Type B pancreatic cell (in vitro differentiated cells): ENCODE measurements around the gene C2orf81. TPM values are rescaled to one million over a fixed set of nuclear protein-coding genes. Genes with fewer than 3 reads are reported as not detected.

Experiments used
- DNase-seq: peaks from one replicate; pipeline ENCODE4 v3.0.0; 2021; ENCODE audit warnings: mixed read lengths; ENCODE audit not compliant: unreplicated experiment; ENCODE audit errors: extremely low spot score
- H3K27ac Mint-ChIP-seq: 2 replicates; pipeline ENCODE4 v1.8.0; 2021; ENCODE audit warnings: mild to moderate bottlenecking, mixed read lengths
- H3K27me3 Mint-ChIP-seq: 2 replicates; pipeline ENCODE4 v1.8.0; 2021; ENCODE audit warnings: mixed read lengths
- H3K36me3 Mint-ChIP-seq: 2 replicates; pipeline ENCODE4 v1.8.0; 2021; ENCODE audit warnings: mixed read lengths
- H3K4me1 Mint-ChIP-seq: one replicate; pipeline ENCODE4 v1.8.0; 2021; ENCODE audit warnings: mixed read lengths; ENCODE audit not compliant: unreplicated experiment
- H3K4me3 Mint-ChIP-seq: 2 replicates; pipeline ENCODE4 v1.8.0; 2021; ENCODE audit warnings: mild to moderate bottlenecking, mixed read lengths
- H3K9me3 Mint-ChIP-seq: 2 replicates; pipeline ENCODE4 v1.8.0; 2021; ENCODE audit warnings: mixed read lengths
- CTCF ChIP-seq: fragments of 200-600 bp; sonication (generic); conservative IDR thresholded peaks from 2 replicates; pipeline ENCODE4 v1.5.0; 2021; ENCODE audit warnings: antibody characterized with exemption, mild to moderate bottlenecking
- total RNA-seq: library from RNA; stranded (reverse); gene quantifications from 2 replicates; pipeline ENCODE4 v1.2.1, GENCODE V29; 2021; ENCODE audit warnings: low replicate concordance

Gene C2orf81
- total RNA-seq, 1 donor from 2014 or later, result 10.4 TPM

GRCh38 chr2:74391580-74392448, 29.6 kb downstream of the C2orf81 start:
- Mint-ChIP-seq H3K27ac (peak overlapping the region; percentile 99), H3K27me3 (no peaks in the 10 kb centered on the region), H3K9me3 (no peaks in the 10 kb centered on the region), H3K4me3 (no peak overlapping the region), H3K36me3 (no peaks in the 10 kb centered on the region), H3K4me1 (peaks cover 10% of the 10 kb centered on the region)
- peak; percentile 99 for TF ChIP-seq CTCF
- peak; percentile 93 for DNase-seq

GRCh38 chr2:74391209-74391579, 30.2 kb downstream of the C2orf81 start:
- no peak for TF ChIP-seq CTCF
- no peak for DNase-seq
- no peaks in the 10 kb centered on the region for H3K27me3 Mint-ChIP-seq
- H3K27ac Mint-ChIP-seq, result peak overlapping the region; percentile 99
- no peak overlapping the region for H3K4me3 Mint-ChIP-seq
- no peaks in the 10 kb centered on the region for H3K36me3 Mint-ChIP-seq
- H3K4me1 Mint-ChIP-seq, result peaks cover 10% of the 10 kb centered on the region
- no peaks in the 10 kb centered on the region for H3K9me3 Mint-ChIP-seq

GRCh38 chr2:74390606-74391005, 30.8 kb downstream of the C2orf81 start:
- no peak for TF ChIP-seq CTCF
- H3K4me1 Mint-ChIP-seq, result peaks cover 10% of the 10 kb centered on the region
- no peaks in the 10 kb centered on the region for H3K9me3 Mint-ChIP-seq
- H3K36me3 Mint-ChIP-seq, result no peaks in the 10 kb centered on the region
- no peak overlapping the region for H3K4me3 Mint-ChIP-seq
- no peaks in the 10 kb centered on the region for H3K27me3 Mint-ChIP-seq
- no peak for DNase-seq
- peak overlapping the region; percentile 99 for H3K27ac Mint-ChIP-seq

GRCh38 chr2:74387346-74387745, 34.1 kb downstream of the C2orf81 start:
- Mint-ChIP-seq H3K9me3 (no peaks in the 10 kb centered on the region), H3K27me3 (no peaks in the 10 kb centered on the region), H3K4me1 (peaks cover 10% of the 10 kb centered on the region), H3K27ac (no peak overlapping the region), H3K4me3 (no peak overlapping the region), H3K36me3 (peaks cover 3% of the 10 kb centered on the region)
- no peak for TF ChIP-seq CTCF
- DNase-seq, result no peak

GRCh38 chr2:74385396-74385795, 36.0 kb downstream of the C2orf81 start:
- Mint-ChIP-seq H3K27me3 (no peaks in the 10 kb centered on the region), H3K9me3 (no peaks in the 10 kb centered on the region), H3K4me1 (peaks cover 8% of the 10 kb centered on the region), H3K27ac (no peak overlapping the region), H3K4me3 (no peak overlapping the region), H3K36me3 (peaks cover 10% of the 10 kb centered on the region)
- no peak for DNase-seq
- peak; percentile 17 for TF ChIP-seq CTCF
